Measurements from ENCODE around the gene RSRC1. TPM values are rescaled to one million over a fixed set of nuclear protein-coding genes. Genes with fewer than 3 reads are reported as not detected.

RSRC1 gene
- total and polyA plus RNA-seq, 5 donors from 2014 or later = 25.8 to 35.7 (median 30.1) TPM

GRCh38 chr3:158167737-158168557 is 58.1 kb downstream of the RSRC1 start:
- Histone ChIP-seq H3K27ac (ENCODE audit: insufficient read depth, low read length, poor library complexity, severe bottlenecking) (no peak overlapping the region), H3K4me1 (ENCODE audit: control insufficient read depth, insufficient read depth, low read length, poor library complexity, severe bottlenecking) (no peaks in the 10 kb centered on the region), H3K9me3 (ENCODE audit: control insufficient read depth in 2 of 2, low read length in 2 of 2) (no peaks in the 10 kb centered on the region), H3K36me3 (ENCODE audit: control insufficient read depth, insufficient read depth, low read length) (no peaks in the 10 kb centered on the region), H3K27me3 (ENCODE audit: control insufficient read depth, insufficient read depth, low read length) (no peaks in the 10 kb centered on the region), H3K4me3 (ENCODE audit: low read depth, low read length) (no peak overlapping the region)
- H3K4me3 Mint-ChIP-seq = no peak overlapping the region
- peak; percentile 62 to 71 for ATAC-seq (ENCODE audit: low read depth in 2 of 2)
- peaks cover 0 to 4% (median 2%) of the 10 kb centered on the region in 7 donors for H3K9me3 Mint-ChIP-seq
- H3K27ac Mint-ChIP-seq = no peak overlapping the region
- no peaks in the 10 kb centered on the region for H3K27me3 Mint-ChIP-seq
- DNase-seq = peak in 1 of 3 donors; percentile 35
- peaks cover 45% of the 10 kb centered on the region for H3K36me3 Mint-ChIP-seq
- H3K4me1 Mint-ChIP-seq = peaks cover 0 to 14% (median 3%) of the 10 kb centered on the region in 4 donors

GRCh38 chr3:158169091-158169491 is 59.2 kb downstream of the RSRC1 start:
- peaks cover 0 to 11% (median under 1%) of the 10 kb centered on the region in 4 donors for H3K4me1 Mint-ChIP-seq
- Histone ChIP-seq H3K9me3 (ENCODE audit: control insufficient read depth in 2 of 2, low read length in 2 of 2) (no peaks in the 10 kb centered on the region), H3K27ac (ENCODE audit: insufficient read depth, low read length, poor library complexity, severe bottlenecking) (no peak overlapping the region), H3K27me3 (ENCODE audit: control insufficient read depth, insufficient read depth, low read length) (no peaks in the 10 kb centered on the region), H3K36me3 (ENCODE audit: control insufficient read depth, insufficient read depth, low read length) (no peaks in the 10 kb centered on the region), H3K4me1 (ENCODE audit: control insufficient read depth, insufficient read depth, low read length, poor library complexity, severe bottlenecking) (no peaks in the 10 kb centered on the region), H3K4me3 (ENCODE audit: low read depth, low read length) (no peak overlapping the region)
- H3K9me3 Mint-ChIP-seq = peaks cover 0 to 6% (median 0%) of the 10 kb centered on the region in 7 donors
- H3K36me3 Mint-ChIP-seq = peaks cover 36% of the 10 kb centered on the region
- no peaks in the 10 kb centered on the region for H3K27me3 Mint-ChIP-seq
- no peak overlapping the region for H3K27ac Mint-ChIP-seq
- no peak overlapping the region for H3K4me3 Mint-ChIP-seq
- DNase-seq = no peak
- ATAC-seq (ENCODE audit: low read depth in 2 of 2) = no peak

- Mint-ChIP-seq H3K27ac (no peak overlapping the region), H3K4me1 (peaks cover 3 to 18% (median 9%) of the 10 kb centered on the region in 4 donors), H3K9me3 (peaks cover 0 to 20% (median 6%) of the 10 kb centered on the region in 7 donors), H3K4me3 (no peak overlapping the region), H3K36me3 (peaks cover 13% of the 10 kb centered on the region), H3K27me3 (no peaks in the 10 kb centered on the region)
- no peak for ATAC-seq (ENCODE audit: low read depth in 2 of 2)
- DNase-seq = no peak
- Histone ChIP-seq H3K27ac (ENCODE audit: insufficient read depth, low read length, poor library complexity, severe bottlenecking) (no peak overlapping the region), H3K27me3 (ENCODE audit: control insufficient read depth, insufficient read depth, low read length) (no peaks in the 10 kb centered on the region), H3K4me3 (ENCODE audit: low read depth, low read length) (no peak overlapping the region), H3K9me3 (ENCODE audit: control insufficient read depth in 2 of 2, low read length in 2 of 2) (no peaks in the 10 kb centered on the region), H3K36me3 (ENCODE audit: control insufficient read depth, insufficient read depth, low read length) (no peaks in the 10 kb centered on the region), H3K4me1 (ENCODE audit: control insufficient read depth, insufficient read depth, low read length, poor library complexity, severe bottlenecking) (no peaks in the 10 kb centered on the region)
Measured at GRCh38 chr3:158181096-158181495, 71.2 kb downstream of the RSRC1 start.

GRCh38 chr3:158185711-158186110 is 75.8 kb downstream of the RSRC1 start:
- no peak for ATAC-seq (ENCODE audit: low read depth in 2 of 2)
- no peak overlapping the region for H3K27ac ChIP-seq (ENCODE audit: insufficient read depth, low read length, poor library complexity, severe bottlenecking)
- H3K4me1 ChIP-seq (ENCODE audit: control insufficient read depth, insufficient read depth, low read length, poor library complexity, severe bottlenecking) = no peaks in the 10 kb centered on the region
- DNase-seq = no peak
- Mint-ChIP-seq H3K4me3 (no peak overlapping the region), H3K36me3 (peaks cover 18% of the 10 kb centered on the region), H3K9me3 (no peaks in the 10 kb centered on the region), H3K27me3 (no peaks in the 10 kb centered on the region), H3K4me1 (peaks cover 10 to 29% (median 18%) of the 10 kb centered on the region in 4 donors), H3K27ac (no peak overlapping the region)
- no peak overlapping the region for H3K4me3 ChIP-seq (ENCODE audit: low read depth, low read length)
- no peaks in the 10 kb centered on the region for H3K9me3 ChIP-seq (ENCODE audit: control insufficient read depth in 2 of 2, low read length in 2 of 2)
- H3K27me3 ChIP-seq (ENCODE audit: control insufficient read depth, insufficient read depth, low read length) = no peaks in the 10 kb centered on the region
- H3K36me3 ChIP-seq (ENCODE audit: control insufficient read depth, insufficient read depth, low read length) = no peaks in the 10 kb centered on the region

GRCh38 chr3:158200955-158201354 is 91.1 kb downstream of the RSRC1 start:
- H3K36me3 ChIP-seq (ENCODE audit: control insufficient read depth, insufficient read depth, low read length) = no peaks in the 10 kb centered on the region
- no peak overlapping the region for H3K27ac Mint-ChIP-seq
- DNase-seq = peak in 1 of 3 donors; percentile 5
- peaks cover 0 to 40% (median 23%) of the 10 kb centered on the region in 7 donors for H3K9me3 Mint-ChIP-seq
- H3K27ac ChIP-seq (ENCODE audit: insufficient read depth, low read length, poor library complexity, severe bottlenecking) = no peak overlapping the region
- H3K4me1 Mint-ChIP-seq = peaks cover 0 to 8% (median 6%) of the 10 kb centered on the region in 4 donors
- ATAC-seq (ENCODE audit: low read depth in 2 of 2) = no peak
- H3K27me3 Mint-ChIP-seq = no peaks in the 10 kb centered on the region
- peaks cover 23 to 31% of the 10 kb centered on the region in 2 experiments for H3K9me3 ChIP-seq (ENCODE audit: control insufficient read depth in 2 of 2, low read length in 2 of 2)
- no peak overlapping the region for H3K4me3 ChIP-seq (ENCODE audit: low read depth, low read length)
- no peaks in the 10 kb centered on the region for H3K4me1 ChIP-seq (ENCODE audit: control insufficient read depth, insufficient read depth, low read length, poor library complexity, severe bottlenecking)
- H3K4me3 Mint-ChIP-seq = no peak overlapping the region
- no peaks in the 10 kb centered on the region for H3K27me3 ChIP-seq (ENCODE audit: control insufficient read depth, insufficient read depth, low read length)
- H3K36me3 Mint-ChIP-seq = peaks cover 62% of the 10 kb centered on the region

GRCh38 chr3:158205324-158205723 is 95.4 kb downstream of the RSRC1 start:
- H3K9me3 Mint-ChIP-seq = peaks cover 0 to 21% (median 10%) of the 10 kb centered on the region in 7 donors
- no peak for DNase-seq
- no peaks in the 10 kb centered on the region for H3K4me1 ChIP-seq (ENCODE audit: control insufficient read depth, insufficient read depth, low read length, poor library complexity, severe bottlenecking)
- no peak overlapping the region for H3K4me3 ChIP-seq (ENCODE audit: low read depth, low read length)
- H3K27me3 ChIP-seq (ENCODE audit: control insufficient read depth, insufficient read depth, low read length) = no peaks in the 10 kb centered on the region
- peaks cover 0 to 11% (median 5%) of the 10 kb centered on the region in 4 donors for H3K4me1 Mint-ChIP-seq
- H3K36me3 ChIP-seq (ENCODE audit: control insufficient read depth, insufficient read depth, low read length) = peaks cover 4% of the 10 kb centered on the region
- ATAC-seq (ENCODE audit: low read depth in 2 of 2) = no peak
- no peaks in the 10 kb centered on the region for H3K27me3 Mint-ChIP-seq
- H3K4me3 Mint-ChIP-seq = no peak overlapping the region
- H3K27ac Mint-ChIP-seq = no peak overlapping the region
- H3K27ac ChIP-seq (ENCODE audit: insufficient read depth, low read length, poor library complexity, severe bottlenecking) = no peak overlapping the region
- peaks cover 13 to 14% of the 10 kb centered on the region in 2 experiments for H3K9me3 ChIP-seq (ENCODE audit: control insufficient read depth in 2 of 2, low read length in 2 of 2)
- H3K36me3 Mint-ChIP-seq = peaks cover 35% of the 10 kb centered on the region

- peak overlapping the region in 1 of 3 donors; percentile 43 for H3K27ac Mint-ChIP-seq
- peaks cover 6% of the 10 kb centered on the region for H3K36me3 ChIP-seq (ENCODE audit: control insufficient read depth, insufficient read depth, low read length)
- H3K9me3 Mint-ChIP-seq = peaks cover 0 to 16% (median 7%) of the 10 kb centered on the region in 7 donors
Measured at GRCh38 chr3:158205994-158206393, 96.1 kb downstream of the RSRC1 start.

More at GRCh38 chr3:158205994-158206393, 96.1 kb downstream of the RSRC1 start:
- Mint-ChIP-seq H3K36me3 (peaks cover 31% of the 10 kb centered on the region), H3K4me3 (no peak overlapping the region), H3K4me1 (peaks cover 0 to 11% (median 6%) of the 10 kb centered on the region in 4 donors), H3K27me3 (no peaks in the 10 kb centered on the region)
- ATAC-seq (ENCODE audit: low read depth in 2 of 2) = no peak
- DNase-seq = peak in 1 of 3 donors; percentile 2
- no peak overlapping the region for H3K27ac ChIP-seq (ENCODE audit: insufficient read depth, low read length, poor library complexity, severe bottlenecking)
- H3K27me3 ChIP-seq (ENCODE audit: control insufficient read depth, insufficient read depth, low read length) = no peaks in the 10 kb centered on the region
- no peak overlapping the region for H3K4me3 ChIP-seq (ENCODE audit: low read depth, low read length)
- no peaks in the 10 kb centered on the region for H3K4me1 ChIP-seq (ENCODE audit: control insufficient read depth, insufficient read depth, low read length, poor library complexity, severe bottlenecking)
- peaks cover 6 to 8% of the 10 kb centered on the region in 2 experiments for H3K9me3 ChIP-seq (ENCODE audit: control insufficient read depth in 2 of 2, low read length in 2 of 2)
